Omental fat pad (tissue), 4 donors: ENCODE data around the gene SH2D6. TPM values are rescaled to one million over a fixed set of nuclear protein-coding genes. Genes with fewer than 3 reads are reported as not detected.

Source experiments
- ATAC-seq: fragments of 150-250 bp; one replicate; pipeline ENCODE4 v1.9.1; 2016; ENCODE audit warnings: mild to moderate bottlenecking, moderate library complexity; ENCODE audit not compliant: low FRiP score
- DNase-seq: peaks from one replicate; pipeline ENCODE4 v3.0.0-alpha.2; 2019; ENCODE audit warnings: low spot score
- CTCF ChIP-seq, 3 donors: fragments of 450-650 bp; IDR thresholded peaks; one replicate each; pipeline ENCODE4 v1.5.1; 2016 to 2017; ENCODE audit warnings: antibody characterized with exemption in 3 of 3, mild to moderate bottlenecking in 3 of 3, moderate library complexity in 2 of 3
- total RNA-seq, 4 donors: library from RNA; depleted of rRNA; stranded (reverse); fragments of >200 nt; gene quantifications; one replicate each; pipeline ENCODE4 v1.1.0, GENCODE V29; 2016

The SH2D6 gene
- total RNA-seq, 4 donors from 2014 or later, result not detected

- peak; percentile 57 for ATAC-seq
- peak; percentile 58 for DNase-seq
- peak in 1 of 3 donors; percentile 50 for TF ChIP-seq CTCF (IDR thresholded peaks at IDR 0.05)
These were observed 27.4 kb upstream of the SH2D6 start for GRCh38 chr2:85390941-85391669.

- TF ChIP-seq CTCF (IDR thresholded peaks at IDR 0.05), result no peak
- DNase-seq, result no peak
These were observed 24.7 kb upstream of the SH2D6 start for GRCh38 chr2:85393836-85394235.

GRCh38 chr2:85394261-85394681, 24.2 kb upstream of the SH2D6 start:
- no peak for TF ChIP-seq CTCF (IDR thresholded peaks at IDR 0.05)
- DNase-seq, result no peak
- ATAC-seq, result peak; percentile 5

More at GRCh38 chr2:85393836-85394235, 24.7 kb upstream of the SH2D6 start:
- ATAC-seq, result no peak

GRCh38 chr2:85394976-85395375, 23.5 kb upstream of the SH2D6 start:
- no peak for TF ChIP-seq CTCF (IDR thresholded peaks at IDR 0.05)
- DNase-seq (no peak), ATAC-seq (no peak)

- no peak for TF ChIP-seq CTCF (IDR thresholded peaks at IDR 0.05)
- ATAC-seq (no peak), DNase-seq (no peak)
These were observed 22.5 kb upstream of the SH2D6 start for GRCh38 chr2:85395912-85396475.

- TF ChIP-seq CTCF (IDR thresholded peaks at IDR 0.05), result no peak
- peak; percentile 23 for ATAC-seq
- DNase-seq, result no peak
These were observed 21.7 kb upstream of the SH2D6 start for GRCh38 chr2:85396531-85397470.
